Choroid plexus epithelial cell (primary cell): ENCODE measurements around the gene CELF1.

Source experiments
- DNase-seq: peaks from one replicate; pipeline ENCODE4 v3.0.0-alpha.2; 2010; ENCODE audit warnings: low read depth
- H3K4me3 ChIP-seq: 2 replicates; pipeline ENCODE4 v1.5.1; 2011; ENCODE audit warnings: low read depth, mild to moderate bottlenecking, control low read depth, low read length, moderate library complexity
- TF ChIP-seq, protein P1 (sequence below): conservative IDR thresholded peaks from 2 replicates; pipeline ENCODE4 v1.5.1; 2011; ENCODE audit warnings: low read depth, mild to moderate bottlenecking, control low read depth, inconsistent platforms, low read length, moderate library complexity

Gene CELF1

GRCh38 chr11:47435687-47436086 lies 117.2 kb downstream of the CELF1 start:
- DNase-seq: no peak
- no peak overlapping the region for H3K4me3 ChIP-seq
- TF ChIP-seq, protein P1, sequence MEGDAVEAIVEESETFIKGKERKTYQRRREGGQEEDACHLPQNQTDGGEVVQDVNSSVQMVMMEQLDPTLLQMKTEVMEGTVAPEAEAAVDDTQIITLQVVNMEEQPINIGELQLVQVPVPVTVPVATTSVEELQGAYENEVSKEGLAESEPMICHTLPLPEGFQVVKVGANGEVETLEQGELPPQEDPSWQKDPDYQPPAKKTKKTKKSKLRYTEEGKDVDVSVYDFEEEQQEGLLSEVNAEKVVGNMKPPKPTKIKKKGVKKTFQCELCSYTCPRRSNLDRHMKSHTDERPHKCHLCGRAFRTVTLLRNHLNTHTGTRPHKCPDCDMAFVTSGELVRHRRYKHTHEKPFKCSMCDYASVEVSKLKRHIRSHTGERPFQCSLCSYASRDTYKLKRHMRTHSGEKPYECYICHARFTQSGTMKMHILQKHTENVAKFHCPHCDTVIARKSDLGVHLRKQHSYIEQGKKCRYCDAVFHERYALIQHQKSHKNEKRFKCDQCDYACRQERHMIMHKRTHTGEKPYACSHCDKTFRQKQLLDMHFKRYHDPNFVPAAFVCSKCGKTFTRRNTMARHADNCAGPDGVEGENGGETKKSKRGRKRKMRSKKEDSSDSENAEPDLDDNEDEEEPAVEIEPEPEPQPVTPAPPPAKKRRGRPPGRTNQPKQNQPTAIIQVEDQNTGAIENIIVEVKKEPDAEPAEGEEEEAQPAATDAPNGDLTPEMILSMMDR: no peak

DNA sequence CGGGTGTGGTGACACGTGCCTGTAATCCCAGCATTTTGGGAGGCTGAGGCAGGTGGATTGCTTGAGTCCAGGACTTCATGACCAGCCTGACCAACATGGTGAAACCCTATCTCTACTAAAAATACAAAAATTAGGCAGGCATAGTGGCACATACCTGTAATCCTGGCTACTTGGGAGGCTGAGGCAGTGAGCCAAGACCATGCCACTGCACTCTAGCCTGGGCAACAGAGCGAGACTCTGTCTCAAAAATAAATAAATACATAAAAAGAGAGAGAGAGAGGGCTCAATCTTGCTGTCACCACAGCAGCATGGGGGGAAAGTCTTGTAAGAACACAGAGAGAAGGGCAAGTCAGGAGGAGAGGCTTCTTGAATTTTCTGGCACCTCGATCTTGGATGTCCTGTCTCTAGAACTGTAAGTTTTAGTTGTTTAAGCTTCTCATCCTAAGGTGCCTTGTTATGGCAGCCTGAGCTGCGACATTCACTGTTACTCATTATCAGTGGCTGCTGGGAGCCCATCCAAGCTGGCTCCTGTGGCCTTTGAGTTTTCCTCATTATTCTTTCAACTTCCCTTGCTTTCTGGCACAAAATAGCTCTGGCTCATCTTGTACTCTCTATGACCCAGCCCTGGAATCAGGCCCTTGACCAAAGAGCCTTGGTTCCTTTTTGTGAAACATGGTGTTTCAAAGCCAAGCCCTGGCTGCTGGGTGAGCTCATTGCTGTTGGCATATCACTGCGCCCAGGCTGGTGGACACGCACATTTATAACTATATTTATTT lies 118.7 kb downstream of the CELF1 start:
- no peak for DNase-seq
- H3K4me3 ChIP-seq: no peak overlapping the region
- TF ChIP-seq, protein P1: no peak

DNA sequence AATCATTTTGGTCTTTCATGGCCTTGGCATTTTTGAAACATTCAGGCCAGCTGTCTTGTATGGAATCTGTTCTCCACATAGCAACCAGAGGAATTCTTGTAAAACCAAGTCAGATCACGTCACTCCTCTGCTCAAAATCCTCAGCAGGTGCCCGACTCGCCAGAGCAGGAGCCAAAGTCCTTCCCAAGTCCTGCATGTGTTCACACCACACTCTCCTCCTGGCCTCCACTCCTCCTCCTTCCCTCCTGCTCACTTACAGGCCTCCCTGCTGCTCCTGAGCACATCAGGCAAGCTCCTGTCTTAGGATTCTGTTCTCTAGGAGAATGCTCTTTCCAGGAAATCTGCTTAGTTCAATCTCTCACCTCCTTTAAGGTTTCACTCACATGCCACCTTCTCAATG lies 119.8 kb downstream of the CELF1 start:
- no peak for DNase-seq
- TF ChIP-seq, protein P1: no peak
- H3K4me3 ChIP-seq: no peak overlapping the region

GRCh38 chr11:47431356-47432083 lies 121.4 kb downstream of the CELF1 start:
- TF ChIP-seq, protein P1: no peak
- no peak for DNase-seq
- H3K4me3 ChIP-seq: no peak overlapping the region

- no peak overlapping the region for H3K4me3 ChIP-seq
- no peak for DNase-seq
- TF ChIP-seq, protein P1: no peak
Observed at GRCh38 chr11:47430524-47430923, 122.4 kb downstream of the CELF1 start.

- H3K4me3 ChIP-seq: peak within 1 kb of the TSS; percentile 98
- TF ChIP-seq, protein P1: no peak
- peak; percentile 97 for DNase-seq
Observed at GRCh38 chr11:47426062-47426956, 126.6 kb downstream of the CELF1 start, which contains the start of gene PSMC3. Gene PSMC3, minus strand, starts transcription at chr11:47426439. Its CDS starts 160 bp downstream, at chr11:47426279.
